Bladder microvascular endothelial cell (primary cell): ENCODE data around the gene RNF7. TPM values are rescaled to one million over a fixed set of nuclear protein-coding genes. Genes with fewer than 3 reads are reported as not detected.

Source experiments
- total RNA-seq: library from RNA; depleted of rRNA; stranded (reverse); fragments of >200 nt; gene quantifications from 2 replicates; pipeline ENCODE4 v1.2.3, GENCODE V29; 2014

RNF7 gene
- total RNA-seq: 37.9 and 51.2 TPM in 2 replicates

DNA sequence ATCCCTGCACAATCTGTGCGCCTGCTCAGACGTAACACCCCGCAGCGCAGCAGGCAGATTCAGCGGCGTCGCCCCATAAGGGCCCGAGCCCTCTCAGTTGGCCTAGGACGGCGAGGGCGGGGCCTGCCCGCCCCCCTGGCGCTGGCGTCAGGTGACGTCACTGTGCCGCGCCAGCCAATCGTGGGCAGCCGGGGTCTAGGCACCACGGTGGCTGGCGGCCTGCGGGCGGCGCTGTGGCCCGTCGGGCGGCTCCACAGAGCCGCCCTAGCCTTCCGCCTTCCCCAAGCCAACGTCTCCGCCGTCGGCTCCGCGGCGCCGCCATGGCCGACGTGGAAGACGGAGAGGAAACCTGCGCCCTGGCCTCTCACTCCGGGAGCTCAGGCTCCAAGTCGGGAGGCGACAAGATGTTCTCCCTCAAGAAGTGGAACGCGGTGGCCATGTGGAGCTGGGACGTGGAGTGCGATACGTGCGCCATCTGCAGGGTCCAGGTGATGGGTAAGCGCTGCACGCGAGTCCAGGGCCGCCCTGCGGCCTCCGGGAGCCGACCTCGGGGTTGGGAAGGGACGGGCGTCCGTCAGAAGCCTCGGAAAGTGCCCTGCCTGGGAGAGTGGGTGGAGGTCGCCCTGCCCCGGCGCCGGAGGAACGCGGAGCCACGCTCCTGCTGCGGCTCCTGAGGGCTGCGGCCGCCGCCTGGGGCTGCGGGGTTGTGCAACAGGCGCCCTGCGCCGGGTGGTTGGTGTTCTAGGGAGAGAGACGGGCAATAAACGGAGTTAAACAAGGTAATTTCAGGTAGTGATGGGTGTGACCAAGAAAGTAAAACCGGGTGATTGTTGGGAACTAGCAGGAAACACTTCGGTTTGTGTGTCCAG, at the start of gene RNF7:
Gene RNF7 (plus strand): TSS at position 277 of the 869 bp plus-strand sequence. CDS start 44 bp downstream, at position 321.

GRCh38 chr3:141763088-141763750, 25.1 kb downstream of the RNF7 start, which contains the start of gene GRK7:
GRK7 (plus strand) TSS chr3:141763408; CDS start chr3:141778285, 14,877 bp downstream.

Other genes starting within 250 kb of the RNF7 start
- under 0.01 TPM in 1 of 2 replicates, not detected in the other for gene GRK7, start 25.1 kb downstream of the RNF7 start, total RNA-seq
- gene ATP1B3, start 138.3 kb downstream of the RNF7 start, total RNA-seq: 166 and 355 TPM in 2 replicates